Measurements from ENCODE around the gene CD48. TPM values are rescaled to one million over a fixed set of nuclear protein-coding genes. Genes with fewer than 3 reads are reported as not detected.

Gene CD48
- total and polyA plus RNA-seq, 7 donors, result 0.35 to 1.7 (median 0.99) TPM

GRCh38 chr1:160756849-160757201 is 45.2 kb upstream of the CD48 start:
- no peaks in the 10 kb centered on the region for H3K4me1 ChIP-seq
- H3K9me3 ChIP-seq, result no peaks in the 10 kb centered on the region
- no peaks in the 10 kb centered on the region for H3K36me3 ChIP-seq (ENCODE audit: insufficient read depth in 1 of 2, low read depth in 1 of 2)
- H3K27ac ChIP-seq, result no peak overlapping the region
- H3K27me3 ChIP-seq (ENCODE audit: insufficient read depth in 3 of 3, low read length in 2 of 3), result no peaks in the 10 kb centered on the region
- TF ChIP-seq CTCF (IDR thresholded peaks at IDR 0.05), result no peak
- intact Hi-C loops (cut with DNase I), result no loop called here
- 82 to 92% (median 90%) methylated on average over 2 of the region's 2 CpGs for WGBS, 3 donors
- ATAC-seq, result no peak
- DNase-seq, result no peak
- H3K4me3 ChIP-seq, result no peak overlapping the region

GRCh38 chr1:160755911-160756848 is 44.6 kb upstream of the CD48 start:
- TF ChIP-seq CTCF (IDR thresholded peaks at IDR 0.05), result no peak
- H3K27ac ChIP-seq, result no peak overlapping the region
- 63 to 66% (median 63%) methylated on average over 5 of the region's 5 CpGs for WGBS, 3 donors
- H3K4me1 ChIP-seq, result no peaks in the 10 kb centered on the region
- no peaks in the 10 kb centered on the region for H3K9me3 ChIP-seq
- DNase-seq (no peak), ATAC-seq (no peak)
- H3K36me3 ChIP-seq (ENCODE audit: insufficient read depth in 1 of 2, low read depth in 1 of 2), result no peaks in the 10 kb centered on the region
- no peak overlapping the region for H3K4me3 ChIP-seq
- no peaks in the 10 kb centered on the region for H3K27me3 ChIP-seq (ENCODE audit: insufficient read depth in 3 of 3, low read length in 2 of 3)
- intact Hi-C loops (cut with DNase I), result no loop called here

GRCh38 chr1:160755461-160755860 is 43.8 kb upstream of the CD48 start:
- no peak for ATAC-seq
- Histone ChIP-seq H3K27ac (no peak overlapping the region), H3K9me3 (no peaks in the 10 kb centered on the region), H3K4me1 (no peaks in the 10 kb centered on the region), H3K27me3 (ENCODE audit: insufficient read depth in 3 of 3, low read length in 2 of 3) (no peaks in the 10 kb centered on the region), H3K36me3 (ENCODE audit: insufficient read depth in 1 of 2, low read depth in 1 of 2) (no peaks in the 10 kb centered on the region), H3K4me3 (no peak overlapping the region)
- WGBS, 3 donors, result 84 to 92% (median 85%) methylated on average over 2 of the region's 2 CpGs
- TF ChIP-seq CTCF (IDR thresholded peaks at IDR 0.05), result no peak
- no peak for DNase-seq
- intact Hi-C loops (cut with DNase I), result no loop called here

DNA sequence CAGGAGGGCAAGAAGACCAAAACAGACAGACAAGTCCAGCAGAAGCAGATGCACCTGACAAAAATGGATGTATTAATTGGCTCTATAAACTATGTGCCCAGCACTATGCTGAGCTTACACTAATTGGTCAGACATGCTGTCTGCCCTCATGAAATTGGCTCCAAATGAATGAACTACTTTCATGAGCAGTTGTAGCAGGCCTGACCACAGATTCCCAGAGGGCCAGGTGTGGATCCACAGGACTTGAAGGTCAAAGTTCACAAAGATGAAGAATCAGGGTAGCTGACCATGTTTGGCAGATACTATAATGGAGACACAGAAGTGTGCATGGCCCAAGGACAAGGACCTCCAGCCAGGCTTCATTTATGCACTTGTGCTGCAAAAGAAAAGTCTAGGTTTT is 42.0 kb upstream of the CD48 start:
- no peak overlapping the region for H3K27ac ChIP-seq
- no peaks in the 10 kb centered on the region for H3K4me1 ChIP-seq
- H3K27me3 ChIP-seq (ENCODE audit: insufficient read depth in 3 of 3, low read length in 2 of 3), result no peaks in the 10 kb centered on the region
- no peaks in the 10 kb centered on the region for H3K36me3 ChIP-seq (ENCODE audit: insufficient read depth in 1 of 2, low read depth in 1 of 2)
- no peak for TF ChIP-seq CTCF (IDR thresholded peaks at IDR 0.05)
- intact Hi-C loops (cut with DNase I), result no loop called here
- no peak for DNase-seq
- H3K9me3 ChIP-seq, result no peaks in the 10 kb centered on the region
- no peak overlapping the region for H3K4me3 ChIP-seq
- no peak for ATAC-seq

DNA sequence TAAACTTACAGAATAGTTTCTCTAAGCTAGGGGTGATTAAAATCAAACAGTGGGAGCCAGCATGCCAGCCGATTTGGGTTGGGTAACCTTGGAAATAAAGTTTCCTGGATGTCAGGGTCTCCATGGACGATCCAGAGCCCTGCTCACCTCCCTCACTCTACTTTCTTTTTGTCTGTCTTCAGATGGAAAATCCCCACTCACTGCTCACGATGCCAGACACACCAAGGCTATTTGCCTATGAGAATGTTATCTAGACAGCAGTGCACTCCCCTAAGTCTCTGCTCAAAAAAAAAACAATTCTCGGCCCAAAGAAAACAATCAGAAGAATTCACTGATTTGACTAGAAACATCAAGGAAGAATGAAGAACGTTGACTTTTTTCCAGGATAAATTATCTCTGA is 41.3 kb upstream of the CD48 start:
- TF ChIP-seq CTCF (IDR thresholded peaks at IDR 0.05), result no peak
- no peak for DNase-seq
- no peak overlapping the region for H3K27ac ChIP-seq
- no peaks in the 10 kb centered on the region for H3K4me1 ChIP-seq
- H3K36me3 ChIP-seq (ENCODE audit: insufficient read depth in 1 of 2, low read depth in 1 of 2), result no peaks in the 10 kb centered on the region
- no peaks in the 10 kb centered on the region for H3K27me3 ChIP-seq (ENCODE audit: insufficient read depth in 3 of 3, low read length in 2 of 3)
- no peak for ATAC-seq
- no peaks in the 10 kb centered on the region for H3K9me3 ChIP-seq
- intact Hi-C loops (cut with DNase I), result no loop called here
- WGBS, 3 donors, result 52 to 62% (median 55%) methylated on average over 5 of the region's 5 CpGs
- H3K4me3 ChIP-seq, result no peak overlapping the region

All from psoas muscle (tissue), 8 donors.